ENCODE results near the gene CEMIP2.
"Not testable (repeated sequence)": the region's sequence is repeated elsewhere in the genome, so short reads cannot be mapped to it uniquely, and the experiment has no call there.

The CEMIP2 gene

DNA sequence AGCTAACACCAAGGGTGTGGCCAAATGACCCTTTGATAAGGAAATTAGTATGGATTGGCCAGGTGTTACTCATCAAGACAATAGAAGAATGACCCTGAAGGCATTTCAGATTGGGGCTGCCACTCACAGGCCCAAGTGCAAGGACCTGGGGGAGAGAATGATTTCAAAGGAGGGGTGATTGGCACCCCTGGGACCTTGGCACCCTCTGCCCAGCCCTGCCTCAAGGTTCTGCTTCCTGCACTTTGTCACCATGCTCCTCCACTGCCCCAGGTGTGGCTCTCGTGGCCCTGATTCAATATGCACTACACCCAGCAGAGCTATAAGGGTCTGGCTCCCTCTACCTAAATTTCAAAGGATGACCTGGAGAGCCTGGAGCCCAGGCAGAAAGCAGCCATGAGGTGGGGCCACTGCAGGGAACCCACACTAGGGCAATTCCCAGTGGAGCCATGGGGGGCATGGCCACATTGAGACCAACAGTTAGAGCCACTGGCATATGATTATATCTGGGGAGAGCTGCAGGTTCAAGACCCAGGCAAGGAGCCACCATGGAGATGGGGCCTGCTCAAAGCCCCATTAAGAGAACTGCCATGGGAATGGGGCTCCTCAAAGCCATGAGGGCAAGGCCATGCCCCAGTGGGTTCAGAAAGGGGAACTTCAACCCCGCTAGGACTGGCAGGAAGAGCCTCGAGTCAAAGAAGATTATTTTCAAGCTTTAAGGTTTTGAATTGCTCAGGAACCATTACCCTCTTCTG is 93.0 kb downstream of the CEMIP2 start:
- no peak for DNase-seq (ENCODE audit: low read depth)

GRCh38 chr9:71672573-71672972 is 95.7 kb downstream of the CEMIP2 start:
- DNase-seq (ENCODE audit: low read depth), result no peak

GRCh38 chr9:71671289-71671688 is 97.0 kb downstream of the CEMIP2 start:
- no peak for DNase-seq (ENCODE audit: low read depth)

DNA sequence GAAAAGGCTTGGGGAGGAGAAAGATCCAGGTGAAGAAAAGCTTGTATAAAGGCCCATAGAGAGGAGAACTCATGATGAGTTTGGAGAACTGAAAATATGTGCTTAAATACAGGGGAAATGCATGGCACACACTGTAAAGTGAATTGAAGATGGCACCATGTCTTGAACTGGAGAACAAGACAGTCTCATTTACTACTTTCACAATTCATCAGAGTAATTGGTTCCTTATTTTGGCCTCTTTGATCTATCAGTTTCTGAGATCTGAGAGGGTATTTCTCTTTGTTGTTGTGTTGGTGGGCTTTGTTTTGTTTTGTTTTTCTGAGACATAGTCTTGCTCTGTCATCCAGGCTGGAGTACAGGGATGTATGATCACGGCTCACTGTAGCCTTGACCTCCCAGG is 98.2 kb downstream of the CEMIP2 start:
- no peak for DNase-seq (ENCODE audit: low read depth)

DNA sequence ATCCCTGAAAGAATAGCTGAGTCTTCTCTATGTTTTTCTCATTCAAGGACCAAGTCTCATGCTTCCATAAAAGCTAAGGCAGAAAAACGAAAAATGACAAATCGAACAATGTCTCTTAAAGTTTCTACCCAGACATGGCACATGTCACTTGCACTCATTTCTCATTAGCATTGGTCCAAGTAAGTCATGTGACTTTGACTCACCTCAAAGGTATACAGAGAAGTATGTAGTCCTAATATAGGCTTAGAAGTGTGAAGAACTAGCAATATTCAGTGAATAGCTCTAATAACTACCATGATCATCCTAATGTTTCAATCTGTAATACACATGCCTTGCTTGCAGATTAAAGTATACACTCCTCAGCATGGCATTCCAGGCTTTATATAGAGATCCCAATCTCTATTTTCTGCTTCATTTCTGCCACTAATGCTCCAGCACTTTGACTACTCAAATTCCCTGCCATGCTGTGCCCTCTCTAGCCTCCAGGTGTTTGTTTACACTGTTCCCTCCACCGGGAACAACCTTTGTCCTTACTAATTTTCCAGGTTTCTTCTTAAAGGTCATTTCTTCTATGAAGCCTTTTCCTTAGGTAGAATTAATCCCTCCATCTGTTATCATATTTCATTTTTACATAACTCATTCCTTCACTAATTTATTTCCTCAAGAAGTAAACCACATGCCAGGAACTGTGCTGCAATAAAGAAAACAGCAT is 98.9 kb downstream of the CEMIP2 start:
- DNase-seq (ENCODE audit: low read depth), result no peak

GRCh38 chr9:71668717-71669116 is 99.6 kb downstream of the CEMIP2 start:
- no peak for DNase-seq (ENCODE audit: low read depth)

GRCh38 chr9:71665247-71665646 is 103.1 kb downstream of the CEMIP2 start:
- DNase-seq (ENCODE audit: low read depth), result no peak

GRCh38 chr9:71664566-71664965 is 103.7 kb downstream of the CEMIP2 start:
- DNase-seq (ENCODE audit: low read depth), result no peak

DNA sequence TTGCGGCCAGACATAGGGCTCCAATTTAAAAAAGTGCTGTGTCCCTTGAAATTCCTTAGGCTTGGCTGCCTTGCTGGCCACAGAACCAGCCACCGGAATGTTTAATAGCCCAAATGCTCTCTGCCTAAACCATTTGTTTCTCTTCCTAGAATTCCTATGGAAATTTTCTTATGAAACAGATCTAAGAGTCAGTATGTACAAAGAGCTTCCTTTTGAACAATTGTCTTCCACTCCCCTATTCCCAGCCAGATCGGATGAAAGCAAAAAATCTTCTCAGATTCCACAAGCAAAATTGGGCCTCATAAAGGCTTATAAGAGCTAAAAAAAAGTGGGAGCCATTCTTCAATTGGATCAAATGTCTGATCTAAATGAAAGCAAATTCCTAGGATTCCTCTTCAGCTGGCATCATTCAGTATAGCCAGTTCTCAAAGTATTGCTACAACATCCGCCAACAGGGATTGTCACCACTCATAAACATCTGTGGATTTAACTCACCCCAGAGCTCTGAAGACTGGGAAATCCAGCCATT is 104.3 kb downstream of the CEMIP2 start:
- DNase-seq (ENCODE audit: low read depth), result no peak

- no peak for DNase-seq (ENCODE audit: low read depth)
Measured at GRCh38 chr9:71663216-71663615, 105.1 kb downstream of the CEMIP2 start.

GRCh38 chr9:71662082-71662481 is 106.2 kb downstream of the CEMIP2 start:
- DNase-seq (ENCODE audit: low read depth), result no peak

GRCh38 chr9:71657276-71657675 is 111.0 kb downstream of the CEMIP2 start:
- DNase-seq (ENCODE audit: low read depth), result not testable (repeated sequence)

DNA sequence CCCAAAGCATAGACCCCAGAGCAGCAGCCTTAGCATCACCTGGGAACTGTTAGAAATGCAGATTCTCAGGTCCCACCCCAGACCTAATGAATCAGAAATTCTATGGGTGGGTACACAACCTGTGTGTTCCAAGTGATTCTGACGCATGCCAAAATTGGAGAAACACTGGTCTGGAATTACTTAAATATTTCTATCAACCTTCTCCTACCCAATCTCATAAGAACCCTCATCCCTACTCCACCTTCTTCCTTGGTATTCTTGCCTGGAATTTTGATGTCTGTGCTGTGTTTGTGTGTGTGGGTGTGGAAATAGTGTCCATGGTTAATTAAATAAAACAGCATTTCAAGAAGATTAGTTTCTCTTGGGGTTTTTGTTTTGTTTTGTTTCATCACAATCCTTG is 111.8 kb downstream of the CEMIP2 start:
- no peak for DNase-seq (ENCODE audit: low read depth)

DNA sequence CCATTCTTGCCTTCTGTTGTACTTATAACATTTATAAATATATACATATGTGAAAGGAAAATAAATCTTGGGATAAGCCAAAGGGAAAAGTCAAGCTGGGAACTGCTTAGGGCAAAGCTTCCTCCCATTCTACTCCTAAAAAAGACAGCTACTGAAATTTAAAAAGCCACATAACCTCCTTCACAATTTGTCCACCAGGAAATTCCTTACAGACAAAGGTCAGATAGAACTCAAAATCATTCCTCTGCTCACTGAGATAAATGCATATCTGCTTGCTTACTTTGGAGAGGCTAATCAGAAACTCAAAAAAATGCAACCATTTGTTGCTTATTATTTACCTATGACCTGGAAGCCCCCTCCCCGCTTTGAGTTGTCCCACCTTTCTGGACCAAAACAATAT is 112.5 kb downstream of the CEMIP2 start:
- DNase-seq (ENCODE audit: low read depth), result no peak

DNA sequence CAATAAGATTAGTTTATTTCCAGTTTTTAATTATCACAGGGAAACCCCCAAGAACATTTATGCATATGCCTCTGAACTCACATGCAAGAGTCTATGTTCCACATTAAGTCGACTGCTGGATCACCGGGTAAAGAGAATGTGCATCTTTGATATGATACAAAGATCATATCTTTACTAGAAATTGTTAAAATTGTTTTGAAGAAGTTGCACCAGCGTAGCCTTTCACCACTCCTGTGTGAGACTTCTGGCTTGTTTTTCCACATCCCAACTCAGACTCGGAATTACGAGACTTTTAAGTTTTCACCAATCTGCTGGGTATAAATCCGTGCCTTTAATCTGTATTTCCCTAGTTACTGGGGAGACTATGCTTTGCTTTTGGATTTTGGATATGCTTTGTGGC is 113.2 kb downstream of the CEMIP2 start:
- no peak for DNase-seq (ENCODE audit: low read depth)

- no peak for DNase-seq (ENCODE audit: low read depth)
Measured at GRCh38 chr9:71652480-71652879, 115.8 kb downstream of the CEMIP2 start.

GRCh38 chr9:71648453-71648852 is 119.9 kb downstream of the CEMIP2 start:
- DNase-seq (ENCODE audit: low read depth), result no peak

GRCh38 chr9:71647094-71647591 is 121.2 kb downstream of the CEMIP2 start:
- no peak for DNase-seq (ENCODE audit: low read depth)

DNA sequence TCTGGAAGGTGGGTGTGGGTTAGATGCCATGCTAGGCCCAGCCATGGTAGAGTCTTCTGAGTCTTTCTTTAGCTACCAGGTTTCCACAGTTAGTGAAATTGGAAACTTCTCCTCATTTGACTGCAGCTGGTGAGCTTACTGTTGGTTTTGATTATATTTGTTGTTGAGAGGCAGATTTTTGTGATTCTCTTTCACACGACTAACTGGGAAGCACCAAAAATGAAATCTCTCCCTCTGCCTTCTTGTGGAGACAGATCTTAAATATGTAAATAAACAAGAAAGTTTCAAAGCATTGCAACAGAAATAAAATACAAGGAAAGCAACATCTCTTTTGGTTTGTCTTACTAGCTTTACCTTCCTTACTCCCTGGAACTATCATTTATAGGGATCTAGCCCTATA is 122.2 kb downstream of the CEMIP2 start:
- DNase-seq (ENCODE audit: low read depth), result no peak

DNA sequence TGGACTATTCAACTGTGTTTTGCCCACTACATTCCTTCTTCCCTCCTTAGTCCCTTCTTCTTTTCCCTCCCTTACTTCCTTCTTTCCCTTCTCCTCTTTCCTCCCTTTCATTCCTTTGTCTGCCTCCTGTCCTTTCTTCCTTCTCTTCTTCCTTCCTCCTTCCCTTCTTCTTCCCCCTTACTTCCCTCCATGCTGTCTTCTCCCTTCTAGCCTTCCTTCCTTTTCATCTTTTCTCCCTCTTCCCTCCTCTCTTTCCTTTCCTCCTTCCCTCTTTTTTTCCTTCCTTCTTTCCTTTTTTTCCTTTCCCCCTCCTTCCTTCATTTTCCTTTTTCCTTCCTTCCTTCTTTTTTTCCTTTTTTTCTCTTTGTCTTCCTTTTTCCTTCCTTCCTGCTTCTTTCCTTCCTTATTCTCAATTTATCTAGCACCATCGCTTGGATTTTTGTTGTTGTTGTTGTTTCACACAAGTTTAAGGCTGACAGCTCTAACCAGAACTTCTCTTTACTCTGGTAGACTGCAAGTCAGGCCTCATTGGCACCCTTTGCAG is 123.4 kb downstream of the CEMIP2 start:
- DNase-seq (ENCODE audit: low read depth), result no peak

DNA sequence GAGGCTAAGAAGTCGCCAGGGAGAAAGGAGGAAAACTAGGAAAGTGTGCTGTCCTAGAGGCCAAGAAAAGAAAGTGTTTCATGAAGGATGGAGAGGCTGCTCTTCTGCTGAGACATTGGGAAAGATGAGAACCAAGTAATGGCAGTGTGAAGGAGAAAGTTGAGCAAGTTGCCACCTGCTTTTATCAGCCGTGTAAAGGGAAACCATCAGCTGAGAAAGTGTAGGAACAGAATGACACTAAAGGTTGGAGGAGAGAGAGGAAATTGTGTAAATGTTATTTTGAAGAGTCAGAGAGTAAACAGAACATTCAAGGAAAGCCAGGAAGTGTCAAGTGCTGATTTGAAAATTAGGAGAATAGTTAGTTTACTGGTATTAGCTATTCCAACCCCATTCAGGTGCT is 125.0 kb downstream of the CEMIP2 start:
- DNase-seq (ENCODE audit: low read depth), result no peak

DNA sequence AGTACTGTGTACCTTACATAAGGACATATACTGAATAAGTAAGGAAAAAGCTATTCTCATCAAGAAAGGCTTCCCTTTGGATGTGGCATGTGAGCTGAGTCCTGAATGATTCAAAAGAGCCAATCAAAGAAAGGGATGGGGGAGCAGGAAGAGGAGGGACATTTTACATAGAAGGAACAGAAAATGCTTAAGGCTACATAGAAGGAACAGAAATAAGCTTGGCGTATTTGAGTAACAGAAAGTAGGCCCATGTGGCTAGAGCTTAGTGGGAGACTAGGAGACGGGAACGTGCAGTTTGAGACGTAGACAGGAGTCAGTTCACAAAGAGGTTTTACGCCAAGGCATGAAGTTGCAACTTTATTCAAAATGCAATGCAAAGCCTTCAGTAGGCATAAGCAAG is 126.3 kb downstream of the CEMIP2 start:
- no peak for DNase-seq (ENCODE audit: low read depth)

DNA sequence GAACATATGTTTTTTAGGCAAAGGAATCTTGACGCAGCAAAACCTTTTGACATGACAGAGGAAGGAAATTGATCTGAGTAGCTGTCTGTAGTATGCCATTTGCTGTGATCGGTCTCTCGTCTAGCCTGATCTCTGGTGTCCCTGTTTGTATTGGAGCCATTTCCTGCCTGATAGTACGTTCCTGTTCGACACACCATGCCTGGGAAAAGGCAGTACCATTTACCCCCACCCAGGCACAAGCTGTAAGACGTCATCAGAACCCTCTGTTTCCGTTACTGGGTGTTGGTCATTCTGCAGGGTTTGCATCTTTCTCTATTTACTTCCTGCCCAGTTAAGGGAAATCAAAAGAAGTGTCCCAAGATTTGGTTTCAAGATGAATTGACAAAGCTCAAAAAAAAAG is 129.7 kb downstream of the CEMIP2 start:
- DNase-seq (ENCODE audit: low read depth), result no peak

Data from stimulated activated CD8-positive, alpha-beta memory T cell treated with anti-CD3 and anti-CD28 coated beads, Interleukin-15, amount 100 ng/mL, for 1 hour (primary cell).